WERI-Rb-1 (cell line): Measurements from ENCODE around the gene WDFY3.

ENCODE experiments used
- DNase-seq: peaks from one replicate; pipeline ENCODE4 v3.0.0-alpha.2; 2020
- H3K27ac ChIP-seq: fragments of 250-450 bp; sonication (Bioruptor Pico); 2 replicates; pipeline ENCODE4 v1.5.1; 2020; ENCODE audit warnings: mild to moderate bottlenecking, moderate library complexity
- H3K27me3 ChIP-seq: fragments of 250-450 bp; sonication (Bioruptor Pico); 2 replicates; pipeline ENCODE4 v1.5.1; 2021; ENCODE audit warnings: mild to moderate bottlenecking, low read depth, moderate library complexity; ENCODE audit not compliant: insufficient read depth, severe bottlenecking
- H3K36me3 ChIP-seq: fragments of 250-450 bp; sonication (Bioruptor Pico); 2 replicates; pipeline ENCODE4 v1.5.1; 2020; ENCODE audit warnings: mild to moderate bottlenecking, moderate library complexity
- H3K4me3 ChIP-seq: 2 replicates; pipeline ENCODE4 v1.5.1; 2011; ENCODE audit warnings: low read depth, mild to moderate bottlenecking, control low read depth, low read length
- H3K9me3 ChIP-seq: fragments of 250-450 bp; sonication (Bioruptor Pico); 2 replicates; pipeline ENCODE4 v1.5.1; 2021; ENCODE audit warnings: mild to moderate bottlenecking, moderate library complexity; ENCODE audit not compliant: severe bottlenecking
- CTCF ChIP-seq: IDR thresholded peaks from 2 replicates; pipeline ENCODE4 v1.5.1; 2011; ENCODE audit warnings: low read depth, mild to moderate bottlenecking, control low read depth, inconsistent platforms, low read length

The WDFY3 gene

GRCh38 chr4:84782517-84782916 is 184.0 kb downstream of the WDFY3 start:
- TF ChIP-seq CTCF, result no peak
- DNase-seq, result no peak
- H3K36me3 ChIP-seq, result peaks cover 60% of the 10 kb centered on the region
- no peak overlapping the region for H3K4me3 ChIP-seq
- H3K27me3 ChIP-seq, result no peaks in the 10 kb centered on the region
- no peak overlapping the region for H3K27ac ChIP-seq
- H3K9me3 ChIP-seq, result no peaks in the 10 kb centered on the region

DNA sequence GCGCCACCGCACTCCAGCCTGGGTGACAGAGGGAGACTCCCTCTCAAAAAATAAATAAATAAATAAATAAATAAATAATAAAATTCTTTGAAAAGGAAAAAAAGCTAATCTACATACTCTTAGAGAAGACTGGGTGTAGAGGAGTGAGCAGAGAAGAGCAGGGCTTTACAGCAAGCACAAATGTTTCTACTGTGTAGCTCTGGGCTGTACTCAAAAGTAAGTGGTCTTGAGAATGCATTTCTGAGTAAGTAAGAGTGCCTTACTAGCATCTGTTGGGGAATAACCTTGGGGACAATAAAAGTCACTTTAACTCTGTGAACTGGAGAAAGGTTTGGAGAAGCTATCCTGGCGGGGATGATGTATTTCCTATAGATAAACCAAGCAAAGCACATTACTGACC is 185.8 kb downstream of the WDFY3 start:
- Histone ChIP-seq H3K9me3 (no peaks in the 10 kb centered on the region), H3K4me3 (no peak overlapping the region), H3K27me3 (no peaks in the 10 kb centered on the region), H3K36me3 (peaks cover 44% of the 10 kb centered on the region), H3K27ac (no peak overlapping the region)
- no peak for DNase-seq
- TF ChIP-seq CTCF, result no peak

DNA sequence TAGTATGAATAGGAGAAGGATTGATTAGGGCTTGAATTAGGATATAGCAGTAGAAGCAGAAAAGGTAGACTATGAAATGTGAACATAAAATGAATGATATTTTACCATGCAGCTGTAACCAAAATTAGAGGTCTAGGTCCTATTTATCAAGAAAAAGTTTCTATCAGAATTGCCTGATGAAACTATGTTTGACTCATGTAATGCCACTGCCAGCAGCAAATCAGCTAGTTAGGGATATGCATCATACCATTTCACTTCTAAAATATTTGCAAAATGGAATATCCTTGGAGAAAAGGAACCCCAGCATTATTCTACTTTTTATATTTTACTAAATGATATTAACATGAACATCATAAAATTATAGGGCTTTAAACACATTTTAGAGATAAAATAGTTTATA is 188.4 kb downstream of the WDFY3 start:
- Histone ChIP-seq H3K36me3 (peaks cover 34% of the 10 kb centered on the region), H3K27me3 (no peaks in the 10 kb centered on the region), H3K27ac (no peak overlapping the region), H3K9me3 (no peaks in the 10 kb centered on the region), H3K4me3 (no peak overlapping the region)
- TF ChIP-seq CTCF, result no peak
- DNase-seq, result no peak

- DNase-seq, result no peak
- TF ChIP-seq CTCF, result no peak
- no peaks in the 10 kb centered on the region for H3K9me3 ChIP-seq
- H3K27me3 ChIP-seq, result no peaks in the 10 kb centered on the region
- H3K27ac ChIP-seq, result no peak overlapping the region
- peaks cover 12% of the 10 kb centered on the region for H3K36me3 ChIP-seq
- no peak overlapping the region for H3K4me3 ChIP-seq
Measured at GRCh38 chr4:84767168-84767567, 199.3 kb downstream of the WDFY3 start.

DNA sequence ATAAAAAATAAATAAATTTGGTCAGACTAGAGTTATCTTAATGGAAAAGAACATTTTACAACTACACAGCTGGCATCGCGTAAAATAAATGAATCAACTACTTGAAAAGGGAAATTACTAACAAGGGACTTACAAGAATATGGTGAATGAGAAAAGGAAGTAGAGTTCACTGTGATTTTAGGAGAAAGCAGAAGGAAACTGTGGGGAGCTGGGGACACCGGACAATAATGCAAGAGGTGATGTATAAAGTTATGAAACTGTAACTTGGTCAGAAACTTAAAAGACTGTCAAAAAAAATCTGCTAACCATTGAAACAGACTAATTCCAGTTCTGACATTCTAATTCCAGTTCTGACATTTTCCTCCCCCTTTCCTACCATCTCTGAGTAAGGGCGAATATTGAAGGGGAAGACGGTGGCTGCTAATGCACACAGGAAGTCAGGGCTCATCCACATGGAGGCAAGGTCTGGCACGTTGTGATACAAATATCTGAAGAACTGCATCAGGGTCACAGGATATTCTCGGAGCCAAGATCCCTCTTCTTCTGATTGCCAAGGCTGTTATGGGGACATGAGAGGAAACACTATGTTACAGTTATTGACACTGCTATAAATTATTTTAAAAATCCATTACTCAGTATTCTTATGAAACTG is 213.0 kb downstream of the WDFY3 start:
- no peak overlapping the region for H3K27ac ChIP-seq
- peaks cover 37% of the 10 kb centered on the region for H3K36me3 ChIP-seq
- H3K9me3 ChIP-seq, result no peaks in the 10 kb centered on the region
- no peak for TF ChIP-seq CTCF
- no peak overlapping the region for H3K4me3 ChIP-seq
- no peaks in the 10 kb centered on the region for H3K27me3 ChIP-seq
- DNase-seq, result no peak

- H3K27ac ChIP-seq, result peak overlapping the region; percentile 15
- no peaks in the 10 kb centered on the region for H3K27me3 ChIP-seq
Measured at GRCh38 chr4:84751707-84752106, 214.8 kb downstream of the WDFY3 start.

More at GRCh38 chr4:84751707-84752106, 214.8 kb downstream of the WDFY3 start:
- Histone ChIP-seq H3K4me3 (no peak overlapping the region), H3K36me3 (peaks cover 50% of the 10 kb centered on the region), H3K9me3 (no peaks in the 10 kb centered on the region)
- TF ChIP-seq CTCF, result no peak
- peak; percentile 29 for DNase-seq
